NCI-H128 (cell line): ENCODE data around the gene MAGT1.
"Not testable (repeated sequence)": the region's sequence is repeated elsewhere in the genome, so short reads cannot be mapped to it uniquely, and the experiment has no call there.

Experiments
- DNase-seq: peaks from one replicate; lab custom pipeline; 2025; ENCODE audit not compliant: unreplicated experiment; lab: John Stamatoyannopoulos, UW

MAGT1 gene

GRCh38 chrX:77894921-77895886 is at the start of gene MAGT1:
TSS of gene MAGT1 (minus strand) at chrX:77895435. CDS start at chrX:77895410, 25 bp downstream.
- peak; percentile 67 for DNase-seq

- not testable (repeated sequence) for DNase-seq
Measured at GRCh38 chrX:77945031-77945430, 49.8 kb upstream of the MAGT1 start.

DNA sequence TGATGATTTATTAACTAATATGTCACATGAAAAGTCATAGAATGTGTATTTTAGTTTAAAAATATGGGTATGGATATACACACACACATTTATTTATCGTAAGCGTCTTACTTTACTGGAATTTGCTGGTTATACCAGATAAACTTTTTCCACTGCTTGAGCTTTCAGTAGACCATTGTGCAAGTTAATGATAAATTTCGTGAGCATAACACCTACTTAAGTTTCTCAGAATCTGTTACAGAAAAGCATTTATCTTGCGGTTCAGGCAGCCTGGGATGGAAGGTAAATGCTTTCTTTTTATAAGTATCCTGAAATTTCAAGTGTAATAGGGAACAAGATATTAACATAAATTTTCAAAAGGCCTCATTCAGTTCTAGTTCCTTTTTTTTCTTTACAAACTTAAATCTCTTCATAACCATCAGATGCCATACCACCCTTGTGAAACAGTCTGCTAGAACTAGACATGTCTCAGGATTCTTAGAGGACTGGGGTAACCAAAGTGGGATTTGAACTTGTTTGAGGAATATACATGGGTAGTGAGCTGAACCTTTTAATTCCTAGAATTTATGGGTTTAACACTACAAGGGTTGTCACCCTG is 42.9 kb upstream of the MAGT1 start:
- DNase-seq, result no peak

DNA sequence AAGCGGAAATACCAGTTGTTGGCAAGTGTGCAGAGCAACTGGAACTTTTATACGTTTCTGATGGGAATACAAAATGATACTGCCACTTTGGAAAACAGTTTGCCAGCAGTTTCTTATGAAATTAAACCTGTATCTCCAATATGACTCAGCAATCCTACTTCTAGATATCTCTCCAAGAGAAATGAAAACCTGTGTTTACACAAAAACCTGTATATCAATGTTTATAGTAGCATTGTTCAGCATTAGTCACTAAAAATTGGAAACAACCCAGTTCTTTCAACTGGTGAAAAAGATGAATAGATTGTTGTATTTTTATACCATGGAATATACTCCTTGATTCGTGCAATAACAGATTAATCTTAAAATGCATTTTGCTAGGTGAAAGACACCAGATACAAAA is 42.1 kb upstream of the MAGT1 start:
- DNase-seq, result no peak

- no peak for DNase-seq
Measured at GRCh38 chrX:77936299-77936698, 41.1 kb upstream of the MAGT1 start.

DNA sequence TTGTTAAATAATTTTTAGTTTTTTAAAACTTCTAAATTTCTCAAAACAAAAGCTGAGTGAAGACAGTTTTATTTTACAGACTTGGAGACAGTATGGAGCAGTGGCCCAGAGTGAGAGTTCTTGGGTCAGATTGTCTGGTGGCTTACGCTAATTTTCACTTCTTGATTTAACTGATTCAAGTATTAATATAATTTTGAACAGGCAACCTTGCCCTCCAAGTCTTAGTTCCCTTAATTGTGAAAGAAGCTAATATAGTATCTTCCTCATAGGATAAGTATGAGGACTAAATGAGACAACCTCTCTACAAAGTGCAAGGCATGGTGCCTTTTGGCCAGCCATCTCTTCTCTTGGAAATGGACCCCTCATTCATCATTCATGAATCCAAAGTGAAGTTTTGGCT is 40.7 kb upstream of the MAGT1 start:
- DNase-seq, result no peak

- no peak for DNase-seq
Measured at GRCh38 chrX:77930581-77930980, 35.3 kb upstream of the MAGT1 start.

DNA sequence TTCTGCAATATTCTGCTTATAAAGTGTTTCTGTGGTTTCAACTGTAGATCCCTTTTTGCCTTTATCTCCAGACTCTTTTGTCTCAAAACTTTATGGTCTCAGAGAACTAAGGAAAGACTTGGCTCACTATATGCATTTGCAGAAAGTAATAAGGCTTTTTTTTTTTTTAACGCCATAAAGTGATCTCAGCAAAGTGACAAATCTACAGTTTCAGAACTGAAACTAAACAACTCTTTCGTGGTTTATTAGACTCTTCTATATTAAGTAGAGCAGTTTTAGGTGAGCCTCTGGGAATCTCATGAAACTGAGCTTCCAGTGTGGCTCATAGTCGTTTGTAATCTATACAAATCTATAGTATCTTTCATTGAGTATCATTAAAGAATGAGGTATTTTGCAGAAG is 30.5 kb upstream of the MAGT1 start:
- no peak for DNase-seq

GRCh38 chrX:77924320-77924859 is 29.2 kb upstream of the MAGT1 start:
- no peak for DNase-seq

DNA sequence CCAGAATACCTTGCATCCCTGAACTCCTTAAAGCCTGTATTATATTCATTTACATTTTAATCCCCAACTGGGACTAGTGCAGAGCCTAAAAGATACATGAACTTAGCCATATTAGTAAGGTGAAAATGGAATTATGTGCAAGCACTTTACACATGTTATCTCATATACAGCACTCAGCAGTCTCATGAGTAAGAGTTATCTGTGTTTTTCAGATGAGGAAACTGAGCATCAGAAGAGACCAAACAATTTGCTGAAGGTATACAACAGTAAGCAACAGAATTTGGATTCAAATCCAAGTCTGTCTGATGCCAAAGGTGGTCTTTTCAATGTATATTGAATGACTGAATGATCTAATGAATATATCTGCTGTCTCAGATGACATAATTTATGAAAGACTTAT is 27.6 kb upstream of the MAGT1 start:
- no peak for DNase-seq

DNA sequence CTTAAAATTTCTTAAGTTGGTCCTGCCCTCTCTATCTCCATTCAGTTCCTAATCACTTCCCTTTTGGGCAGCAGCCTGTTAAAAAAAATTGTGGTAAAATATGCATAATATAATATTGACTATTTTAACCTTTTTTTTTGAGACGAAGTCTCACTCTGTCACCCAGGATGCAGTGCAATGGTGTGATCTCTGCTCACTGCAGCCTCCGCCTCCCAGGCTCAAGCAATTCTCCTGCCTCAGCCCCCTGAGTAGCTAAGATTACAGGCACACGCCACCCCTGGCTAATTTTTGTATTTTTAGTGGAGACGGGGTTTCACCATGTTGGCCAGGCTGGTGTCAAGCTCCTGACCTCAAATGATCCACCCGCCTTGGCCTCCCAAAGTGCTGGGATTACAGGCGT is 24.1 kb upstream of the MAGT1 start:
- DNase-seq, result not testable (repeated sequence)

- no peak for DNase-seq
Measured at GRCh38 chrX:77918568-77918967, 23.3 kb upstream of the MAGT1 start.

- DNase-seq, result no peak
Measured at GRCh38 chrX:77917294-77917933, 22.2 kb upstream of the MAGT1 start.

DNA sequence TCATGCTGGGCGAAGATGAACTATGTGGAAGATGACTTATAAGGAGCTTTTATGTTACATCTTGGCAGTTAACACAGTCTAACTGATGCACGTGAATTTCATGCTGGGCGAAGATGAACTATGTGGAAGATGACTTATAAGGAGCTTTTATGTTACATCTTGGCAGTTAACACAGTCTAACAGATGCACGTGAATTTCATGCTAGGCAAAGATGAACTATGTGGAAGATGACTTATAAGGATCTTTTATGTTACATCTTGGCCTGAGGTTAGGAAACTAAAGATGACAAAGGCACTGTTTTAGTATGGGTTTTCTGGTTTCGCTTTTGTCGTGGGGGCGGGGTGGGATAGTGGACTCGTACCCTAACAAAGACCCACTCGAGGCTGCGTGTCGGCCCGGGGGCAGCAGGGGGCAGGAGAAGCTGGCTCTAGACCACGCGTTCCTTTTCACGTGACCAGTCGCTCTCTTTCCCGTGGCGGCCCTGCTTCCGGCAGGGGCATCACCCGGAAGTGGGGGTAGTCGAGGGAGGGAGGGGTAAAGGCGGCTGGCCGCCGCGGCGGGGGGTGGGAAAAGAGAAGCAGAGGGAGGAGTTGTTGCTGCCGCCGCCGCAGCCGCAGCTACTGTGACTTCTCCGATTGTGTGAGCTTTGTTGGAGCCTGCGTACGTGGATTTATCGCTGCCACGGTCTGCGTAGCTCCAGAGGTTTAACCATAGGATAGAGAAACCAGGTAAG is 15.0 kb upstream of the MAGT1 start, which contains the start of gene ATP7A:
ATP7A (plus strand) TSS at position 586 of the 733 bp plus-strand sequence. CDS start 60,949 bp downstream, outside the sequence.
- peak; percentile 43 for DNase-seq

- DNase-seq, result no peak
Measured at GRCh38 chrX:77901506-77901905, 6.3 kb upstream of the MAGT1 start.

DNA sequence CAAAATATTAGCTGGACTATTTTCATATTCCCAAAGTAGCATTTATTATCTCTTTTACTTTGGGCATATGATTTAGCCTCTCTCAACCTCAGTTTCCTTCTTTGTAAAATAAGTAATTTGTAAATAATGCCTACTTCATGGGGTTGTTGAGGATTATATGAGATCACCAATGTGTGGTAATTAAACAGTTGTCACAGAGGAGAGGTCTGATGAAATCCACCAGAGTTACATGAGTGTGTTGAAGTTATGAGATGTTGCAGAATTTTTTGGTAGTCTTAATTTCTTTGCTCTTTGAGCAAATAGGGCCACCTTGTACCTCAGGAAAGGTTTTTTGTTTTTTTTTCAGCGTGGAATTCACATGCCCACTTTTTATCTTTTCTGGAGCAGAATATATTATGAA is 5.5 kb upstream of the MAGT1 start:
- DNase-seq, result no peak

DNA sequence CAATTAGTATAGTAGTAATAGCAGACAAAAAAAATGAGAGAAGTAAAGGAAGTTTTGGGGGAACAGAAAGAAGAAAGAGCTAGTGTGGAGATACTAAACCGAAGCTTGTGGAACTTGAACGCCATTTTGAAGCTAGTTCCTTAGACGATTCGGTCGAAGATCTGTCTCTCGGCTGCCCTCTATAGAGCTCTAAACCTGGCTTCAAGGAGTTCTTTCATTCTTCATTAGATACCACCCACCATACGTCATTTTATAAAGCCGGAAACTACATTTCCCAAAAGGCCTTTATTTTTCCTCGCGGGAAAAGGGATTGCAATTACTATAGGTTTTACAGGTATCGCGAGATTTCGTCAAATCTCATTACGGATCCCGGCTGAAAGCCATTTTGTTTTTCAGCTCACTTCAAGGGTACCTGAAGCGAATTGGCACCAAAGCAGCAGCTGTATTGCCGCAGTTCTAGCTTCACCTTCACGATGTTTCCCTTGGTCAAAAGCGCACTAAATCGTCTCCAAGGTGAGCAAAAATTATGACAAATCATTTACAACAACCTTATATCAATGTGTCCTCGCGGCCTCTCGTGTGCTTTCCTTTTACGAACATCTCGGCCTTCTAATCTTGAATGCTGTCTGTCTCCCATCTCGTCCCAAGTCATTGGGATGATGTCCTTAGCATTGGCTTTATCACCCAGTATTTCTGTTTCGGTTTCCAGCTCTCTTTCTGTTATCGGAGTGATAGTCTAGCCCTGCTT is 4.0 kb upstream of the MAGT1 start, which contains the start of gene COX7B:
COX7B (plus strand) TSS at position 388 of the 748 bp plus-strand sequence; CDS start at position 474, 86 bp downstream.
- DNase-seq, result peak; percentile 71

DNA sequence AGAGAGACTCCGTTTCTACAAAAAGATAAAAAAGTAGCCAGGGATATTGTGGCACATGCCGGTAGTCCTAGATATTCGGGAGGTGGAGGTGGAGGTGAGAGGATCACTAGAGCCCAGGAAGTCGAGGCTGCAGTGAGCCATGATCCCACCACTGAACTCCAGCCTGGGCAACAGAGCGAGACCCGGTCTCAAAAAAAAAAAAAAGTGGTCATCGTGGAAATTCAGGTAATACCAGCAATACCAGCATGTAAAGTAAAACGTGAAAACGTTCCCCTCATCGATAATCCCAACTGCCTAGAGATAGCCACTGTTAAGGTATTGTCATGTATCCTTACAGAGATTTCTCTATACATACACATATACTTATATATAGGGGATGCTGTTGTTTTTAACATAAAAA is 1.5 kb downstream of the MAGT1 start:
- DNase-seq, result no peak

DNA sequence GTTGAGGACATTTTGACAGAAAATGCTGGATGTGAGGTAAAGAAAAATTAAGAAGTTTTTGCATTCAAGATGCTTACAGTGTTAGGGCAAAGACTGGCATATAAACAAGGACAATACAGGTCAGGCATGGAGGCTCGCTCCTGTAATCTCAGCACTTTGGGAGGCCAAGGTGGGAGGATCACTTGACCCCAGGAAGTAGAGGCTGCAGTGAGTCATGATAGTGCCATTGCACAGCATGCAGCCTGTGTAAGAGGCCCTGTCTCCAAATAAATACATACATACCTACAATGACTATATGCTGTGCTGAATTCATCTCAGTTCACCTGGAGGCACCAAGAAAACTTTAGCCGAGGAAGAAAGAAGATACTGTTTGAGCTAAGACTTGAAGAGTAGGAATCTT is 2.3 kb downstream of the MAGT1 start:
- no peak for DNase-seq

DNA sequence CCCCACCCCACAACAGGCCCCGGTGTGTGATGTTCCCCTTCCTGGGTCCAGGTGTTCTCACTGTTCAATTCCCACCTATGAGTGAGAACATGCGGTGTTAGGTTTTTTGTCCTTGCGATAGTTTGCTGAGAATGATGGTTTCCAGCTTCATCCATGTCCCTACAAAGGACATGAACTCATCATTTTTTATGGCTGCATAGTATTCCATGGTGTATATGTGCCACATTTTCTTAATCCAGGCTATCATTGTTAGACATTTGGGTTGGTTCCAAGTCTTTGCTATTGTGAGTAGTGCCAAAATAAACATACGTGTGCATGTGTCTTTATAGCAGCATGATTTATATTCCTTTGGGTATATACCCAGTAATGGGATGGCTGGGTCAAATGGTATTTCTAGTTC is 13.8 kb downstream of the MAGT1 start:
- not testable (repeated sequence) for DNase-seq
